HG03025 (cell line): ENCODE measurements around the gene LMBRD1.
"Not testable (repeated sequence)": the region's sequence is repeated elsewhere in the genome, so short reads cannot be mapped to it uniquely, and the experiment has no call there.

Experiments used
- ATAC-seq: cut with Tn5 transposase; IDR thresholded peaks from one replicate; pipeline ENCODE4 v1.9.1; 2021; ENCODE audit warnings: mild to moderate bottlenecking, moderate library complexity; ENCODE audit not compliant: unreplicated experiment, low FRiP score

LMBRD1 gene

GRCh38 chr6:69758214-69758613 lies 38.6 kb downstream of the LMBRD1 start:
- ATAC-seq: no peak

GRCh38 chr6:69756907-69757306 lies 39.9 kb downstream of the LMBRD1 start:
- ATAC-seq: no peak

- ATAC-seq: no peak
Measured at GRCh38 chr6:69756366-69756765, 40.4 kb downstream of the LMBRD1 start.

GRCh38 chr6:69735027-69735426 lies 61.8 kb downstream of the LMBRD1 start:
- ATAC-seq: no peak

GRCh38 chr6:69732640-69733039 lies 64.2 kb downstream of the LMBRD1 start:
- ATAC-seq: no peak

- ATAC-seq: no peak
Measured at GRCh38 chr6:69732045-69732444, 64.8 kb downstream of the LMBRD1 start.

GRCh38 chr6:69729870-69730449 lies 66.8 kb downstream of the LMBRD1 start:
- no peak for ATAC-seq

GRCh38 chr6:69722683-69723082 lies 74.1 kb downstream of the LMBRD1 start:
- ATAC-seq: no peak

- ATAC-seq: peak; percentile 53
Measured at GRCh38 chr6:69719602-69720193, 77.1 kb downstream of the LMBRD1 start.

GRCh38 chr6:69706724-69707123 lies 90.1 kb downstream of the LMBRD1 start:
- ATAC-seq: no peak

GRCh38 chr6:69705954-69706353 lies 90.9 kb downstream of the LMBRD1 start:
- no peak for ATAC-seq

- ATAC-seq: no peak
Measured at GRCh38 chr6:69704916-69705315, 91.9 kb downstream of the LMBRD1 start.

GRCh38 chr6:69699655-69700054 lies 97.2 kb downstream of the LMBRD1 start:
- ATAC-seq: no peak

GRCh38 chr6:69696273-69696672 lies 100.5 kb downstream of the LMBRD1 start:
- no peak for ATAC-seq

GRCh38 chr6:69693762-69694161 lies 103.0 kb downstream of the LMBRD1 start:
- ATAC-seq: no peak

- no peak for ATAC-seq
Measured at GRCh38 chr6:69690986-69691385, 105.8 kb downstream of the LMBRD1 start.

GRCh38 chr6:69680302-69680701 lies 116.5 kb downstream of the LMBRD1 start:
- no peak for ATAC-seq

GRCh38 chr6:69673298-69673697 lies 123.5 kb downstream of the LMBRD1 start:
- no peak for ATAC-seq

GRCh38 chr6:69668916-69669315 lies 127.9 kb downstream of the LMBRD1 start:
- ATAC-seq: no peak

- ATAC-seq: not testable (repeated sequence)
Measured at GRCh38 chr6:69666779-69667178, 130.0 kb downstream of the LMBRD1 start.

GRCh38 chr6:69665437-69665836 lies 131.4 kb downstream of the LMBRD1 start:
- ATAC-seq: no peak

- ATAC-seq: no peak
Measured at GRCh38 chr6:69664551-69664950, 132.3 kb downstream of the LMBRD1 start.

- no peak for ATAC-seq
Measured at GRCh38 chr6:69663215-69663614, 133.6 kb downstream of the LMBRD1 start.
